Colonic mucosa (tissue), 4 donors: ENCODE data around the gene MGMT. TPM values are rescaled to one million over a fixed set of nuclear protein-coding genes. Genes with fewer than 3 reads are reported as not detected.

Source experiments
- DNase-seq: peaks from one replicate; pipeline ENCODE4 v3.0.0-alpha.2; 2020
- H3K27ac ChIP-seq: fragments of 200-600 bp; one replicate; pipeline ENCODE4 v1.8.0; 2021
- H3K27me3 ChIP-seq: fragments of 200-600 bp; one replicate; pipeline ENCODE4 v1.8.0; 2021
- H3K36me3 ChIP-seq: fragments of 200-600 bp; one replicate; pipeline ENCODE4 v1.8.0; 2021
- H3K4me1 ChIP-seq: fragments of 200-600 bp; one replicate; pipeline ENCODE4 v1.8.0; 2021; ENCODE audit warnings: mild to moderate bottlenecking
- H3K4me3 ChIP-seq: fragments of 200-600 bp; one replicate; pipeline ENCODE4 v1.8.0; 2021
- H3K9ac ChIP-seq, 2 donors: one replicate each; pipeline ENCODE4 v1.7.0; 2013; ENCODE audit warnings: control low read depth in 2 of 2, low read depth in 2 of 2, low read length in 2 of 2
- H3K9me3 ChIP-seq: fragments of 200-600 bp; one replicate; pipeline ENCODE4 v1.8.0; 2021
- intact Hi-C: fragments of 100-400 bp; cut with DNase I; formaldehyde crosslinking; loops from one replicate; pipeline ENCODE4 v1.14.1; 2022
- total RNA-seq, 2 donors: library from RNA; stranded (reverse); fragmentation: NEBNext Ultra II Directional in 1 of 2; extraction: Animal tissue kit (Norgen Biotek cat#: 25700) in 1 of 2; gene quantifications; one replicate each; pipeline ENCODE4 v1.2.1, GENCODE V29; 2021
- TF ChIP-seq, protein P1 (sequence below): fragments of 200-600 bp; IDR thresholded peaks from one replicate; pipeline ENCODE4 v1.8.0; 2022; ENCODE audit warnings: antibody characterized with exemption, mild to moderate bottlenecking
- donor health status: healthy.
- donor health status: DM: no; HTN: no; CAD: no.
- donor health status: DM: no; HTN: no; CAD: no.

The MGMT gene
- total RNA-seq, 2 donors from 2014 or later: 17.5 to 18.2 TPM

DNA sequence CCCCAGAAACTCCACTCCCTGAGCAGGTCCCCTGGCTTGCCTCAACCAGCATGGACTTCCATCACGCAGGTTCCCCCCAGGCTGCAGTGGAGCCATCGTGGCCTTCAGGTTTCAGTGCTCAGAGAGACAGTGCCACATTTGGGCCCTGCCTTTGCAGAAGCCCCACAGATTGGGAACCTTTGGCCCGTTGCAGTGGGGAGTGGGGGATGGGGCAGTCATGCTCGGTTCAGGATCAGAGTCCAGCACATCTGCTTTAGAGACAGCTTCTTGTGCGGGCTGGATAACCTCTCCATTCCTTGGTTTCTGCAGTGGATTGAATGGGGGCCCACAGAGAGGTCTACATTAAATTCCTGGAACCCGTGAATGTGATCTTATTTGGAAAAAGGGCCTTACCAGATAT is 313.2 kb downstream of the MGMT start:
- Histone ChIP-seq H3K9me3 (no peaks in the 10 kb centered on the region), H3K27me3 (no peaks in the 10 kb centered on the region), H3K9ac (no peak overlapping the region), H3K36me3 (no peaks in the 10 kb centered on the region), H3K4me1 (no peaks in the 10 kb centered on the region), H3K4me3 (no peak overlapping the region), H3K27ac (no peak overlapping the region)
- TF ChIP-seq, protein P1, sequence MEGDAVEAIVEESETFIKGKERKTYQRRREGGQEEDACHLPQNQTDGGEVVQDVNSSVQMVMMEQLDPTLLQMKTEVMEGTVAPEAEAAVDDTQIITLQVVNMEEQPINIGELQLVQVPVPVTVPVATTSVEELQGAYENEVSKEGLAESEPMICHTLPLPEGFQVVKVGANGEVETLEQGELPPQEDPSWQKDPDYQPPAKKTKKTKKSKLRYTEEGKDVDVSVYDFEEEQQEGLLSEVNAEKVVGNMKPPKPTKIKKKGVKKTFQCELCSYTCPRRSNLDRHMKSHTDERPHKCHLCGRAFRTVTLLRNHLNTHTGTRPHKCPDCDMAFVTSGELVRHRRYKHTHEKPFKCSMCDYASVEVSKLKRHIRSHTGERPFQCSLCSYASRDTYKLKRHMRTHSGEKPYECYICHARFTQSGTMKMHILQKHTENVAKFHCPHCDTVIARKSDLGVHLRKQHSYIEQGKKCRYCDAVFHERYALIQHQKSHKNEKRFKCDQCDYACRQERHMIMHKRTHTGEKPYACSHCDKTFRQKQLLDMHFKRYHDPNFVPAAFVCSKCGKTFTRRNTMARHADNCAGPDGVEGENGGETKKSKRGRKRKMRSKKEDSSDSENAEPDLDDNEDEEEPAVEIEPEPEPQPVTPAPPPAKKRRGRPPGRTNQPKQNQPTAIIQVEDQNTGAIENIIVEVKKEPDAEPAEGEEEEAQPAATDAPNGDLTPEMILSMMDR: no peak
- no peak for DNase-seq
- intact Hi-C loops: no loop called here

DNA sequence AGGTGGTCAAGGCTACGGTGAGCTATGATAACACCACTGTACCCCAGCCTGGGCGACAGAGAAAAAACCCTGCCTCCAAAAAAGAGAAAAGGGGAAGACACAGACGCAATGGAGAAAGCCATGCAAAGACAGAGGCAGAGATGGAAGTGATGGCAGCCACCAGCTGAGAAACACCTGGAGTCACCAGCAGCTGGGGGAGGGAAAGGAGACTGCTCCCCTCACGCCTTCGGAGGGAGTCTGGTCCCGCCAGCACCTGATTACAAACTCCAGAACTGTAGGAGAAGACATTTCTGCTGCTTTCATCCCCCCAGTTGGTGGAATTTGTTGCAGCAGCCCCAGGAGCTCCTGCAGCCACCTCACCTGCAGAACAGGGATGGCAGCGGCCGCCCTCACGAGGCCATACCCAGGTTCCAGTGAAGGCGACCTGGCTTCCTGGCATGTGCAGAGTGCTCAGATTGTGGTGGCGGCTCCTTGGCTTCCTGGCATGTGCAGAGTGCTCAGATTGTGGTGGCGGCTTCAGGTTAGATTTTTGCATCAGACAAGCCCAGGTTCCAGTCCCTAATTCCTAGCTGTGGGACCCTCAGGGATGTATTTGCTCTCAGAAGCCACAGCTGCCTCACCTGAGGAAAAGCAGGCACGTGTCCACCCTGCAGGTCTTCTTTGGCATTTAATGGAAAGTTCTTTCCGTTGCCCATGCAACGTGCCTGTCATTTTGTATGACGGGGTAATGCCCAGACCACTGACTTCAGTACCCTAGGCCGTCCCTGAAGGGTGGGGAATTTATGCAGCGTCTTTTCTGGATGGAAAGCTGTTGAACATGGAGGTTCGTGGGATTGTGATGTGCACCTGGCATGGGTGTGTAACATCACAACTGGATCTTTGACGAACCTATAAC is 314.1 kb downstream of the MGMT start:
- H3K27me3 ChIP-seq: no peaks in the 10 kb centered on the region
- no peaks in the 10 kb centered on the region for H3K9me3 ChIP-seq
- DNase-seq: no peak
- TF ChIP-seq, protein P1: no peak
- H3K36me3 ChIP-seq: no peaks in the 10 kb centered on the region
- no peak overlapping the region for H3K4me3 ChIP-seq
- H3K9ac ChIP-seq: no peak overlapping the region
- H3K27ac ChIP-seq: no peak overlapping the region
- no peaks in the 10 kb centered on the region for H3K4me1 ChIP-seq
- intact Hi-C loops: no loop called here

DNA sequence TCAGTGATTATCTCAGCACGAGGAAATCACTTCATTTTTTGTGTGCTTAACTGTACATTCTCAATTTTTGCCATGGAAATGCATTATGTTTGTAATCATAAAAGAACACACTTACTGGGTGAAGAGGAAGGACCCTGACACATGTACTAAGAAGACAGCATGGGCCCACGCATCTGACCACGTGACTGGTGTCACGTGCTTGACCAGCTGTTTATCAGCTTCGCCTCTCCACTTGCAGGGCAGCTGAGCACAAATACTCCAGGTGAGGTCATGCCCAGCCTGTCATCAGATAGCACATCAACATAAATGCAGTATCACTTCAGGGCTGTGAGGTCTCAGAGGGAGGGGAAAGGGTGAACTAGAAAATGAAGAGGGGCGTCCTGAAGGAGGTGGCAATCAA is 317.2 kb downstream of the MGMT start:
- H3K27me3 ChIP-seq: no peaks in the 10 kb centered on the region
- H3K36me3 ChIP-seq: no peaks in the 10 kb centered on the region
- TF ChIP-seq, protein P1: no peak
- no peak overlapping the region for H3K27ac ChIP-seq
- H3K9ac ChIP-seq: no peak overlapping the region
- no peak overlapping the region for H3K4me3 ChIP-seq
- no peaks in the 10 kb centered on the region for H3K4me1 ChIP-seq
- no peaks in the 10 kb centered on the region for H3K9me3 ChIP-seq
- intact Hi-C loops: no loop called here
- DNase-seq: no peak

DNA sequence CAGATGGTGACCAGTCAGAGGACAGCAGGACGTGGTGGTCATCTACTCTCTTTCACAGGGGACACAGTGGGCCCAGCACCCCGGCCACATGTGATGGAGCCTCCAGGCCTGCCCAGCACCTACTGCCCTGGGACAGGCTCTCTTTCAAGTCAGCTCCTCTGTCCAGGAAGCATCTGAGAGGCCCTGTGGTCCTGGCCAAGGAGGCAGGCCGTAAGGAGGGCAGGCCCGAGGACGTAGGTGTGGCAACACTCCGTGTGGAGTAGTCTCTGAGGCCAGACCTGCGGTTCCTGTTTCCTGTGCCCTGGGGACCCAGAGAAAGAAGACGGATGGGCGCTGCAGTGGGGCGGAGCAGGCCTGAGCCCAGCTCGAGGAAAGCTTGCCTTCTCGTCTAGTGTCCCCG is 317.9 kb downstream of the MGMT start:
- Histone ChIP-seq H3K36me3 (no peaks in the 10 kb centered on the region), H3K27me3 (no peaks in the 10 kb centered on the region), H3K4me3 (no peak overlapping the region), H3K4me1 (no peaks in the 10 kb centered on the region), H3K27ac (no peak overlapping the region), H3K9ac (no peak overlapping the region), H3K9me3 (no peaks in the 10 kb centered on the region)
- intact Hi-C loops: no loop called here
- no peak for DNase-seq
- TF ChIP-seq, protein P1: no peak

DNA sequence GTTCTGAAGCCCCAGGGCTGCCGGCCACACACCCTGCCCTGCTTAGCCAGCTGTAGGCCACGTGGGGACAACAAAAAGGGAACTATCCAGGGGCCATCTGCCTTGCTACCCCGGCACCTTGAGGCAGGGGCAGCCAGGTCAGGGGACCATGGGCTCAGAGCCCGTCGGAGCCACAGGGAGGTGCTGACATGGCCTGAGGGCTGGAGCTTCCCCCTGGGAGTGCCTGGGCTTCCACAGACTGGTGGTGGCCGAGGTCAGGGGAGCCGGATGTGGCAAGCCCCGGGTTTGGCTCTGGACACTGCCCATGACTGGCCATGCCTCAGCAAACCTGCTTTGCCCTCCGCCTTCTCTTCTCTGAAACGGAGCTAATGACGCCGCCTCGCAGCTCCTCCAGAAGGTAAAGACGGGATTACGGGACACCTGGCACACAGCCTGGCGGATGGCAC is 318.5 kb downstream of the MGMT start:
- Histone ChIP-seq H3K4me3 (no peak overlapping the region), H3K9me3 (no peaks in the 10 kb centered on the region), H3K9ac (no peak overlapping the region), H3K36me3 (no peaks in the 10 kb centered on the region), H3K4me1 (no peaks in the 10 kb centered on the region), H3K27me3 (no peaks in the 10 kb centered on the region), H3K27ac (no peak overlapping the region)
- TF ChIP-seq, protein P1: no peak
- intact Hi-C loops: no loop called here
- no peak for DNase-seq
